Thyroid gland (tissue), 4 donors: Measurements from ENCODE around the gene DPAGT1.

Experiments
- POLR2A ChIP-seq, 2 donors: fragments of 450-650 bp; IDR thresholded peaks; one replicate each; pipeline ENCODE4 v1.6.1; 2017; ENCODE audit warnings: antibody characterized with exemption in 2 of 2, mild to moderate bottlenecking in 2 of 2, moderate library complexity in 1 of 2
- TF ChIP-seq, protein P1 (sequence below), 6 experiments: fragments of 200-600 bp in 3 of 6; fragments of 450-650 bp in 3 of 6; sonication (generic) in 3 of 6; IDR thresholded peaks; one replicate each; pipeline ENCODE4 v1.5.1; 2016 to 2019; ENCODE audit warnings: antibody characterized with exemption in 6 of 6, mild to moderate bottlenecking in 2 of 6, inconsistent platforms in 1 of 6, moderate library complexity in 1 of 6

DNA sequence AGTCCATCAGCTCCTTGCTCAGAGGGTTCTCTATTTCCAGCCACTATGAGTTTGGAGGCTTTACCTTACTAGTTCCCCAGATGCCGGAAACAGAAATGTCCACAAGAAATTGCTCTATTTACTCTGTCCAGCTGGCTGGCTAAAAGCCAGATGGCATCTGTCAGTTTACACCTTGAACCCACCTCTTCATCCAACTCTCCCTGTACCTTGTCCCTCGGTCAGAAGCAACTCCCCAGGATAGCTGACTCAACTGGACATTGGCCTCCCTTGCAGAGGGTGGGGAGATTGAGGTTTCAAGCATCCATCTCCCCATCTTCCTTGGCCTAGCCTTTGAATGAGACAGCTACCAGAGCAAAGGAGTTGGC, 7.2 kb upstream of the DPAGT1 start:
- TF ChIP-seq, protein P1, sequence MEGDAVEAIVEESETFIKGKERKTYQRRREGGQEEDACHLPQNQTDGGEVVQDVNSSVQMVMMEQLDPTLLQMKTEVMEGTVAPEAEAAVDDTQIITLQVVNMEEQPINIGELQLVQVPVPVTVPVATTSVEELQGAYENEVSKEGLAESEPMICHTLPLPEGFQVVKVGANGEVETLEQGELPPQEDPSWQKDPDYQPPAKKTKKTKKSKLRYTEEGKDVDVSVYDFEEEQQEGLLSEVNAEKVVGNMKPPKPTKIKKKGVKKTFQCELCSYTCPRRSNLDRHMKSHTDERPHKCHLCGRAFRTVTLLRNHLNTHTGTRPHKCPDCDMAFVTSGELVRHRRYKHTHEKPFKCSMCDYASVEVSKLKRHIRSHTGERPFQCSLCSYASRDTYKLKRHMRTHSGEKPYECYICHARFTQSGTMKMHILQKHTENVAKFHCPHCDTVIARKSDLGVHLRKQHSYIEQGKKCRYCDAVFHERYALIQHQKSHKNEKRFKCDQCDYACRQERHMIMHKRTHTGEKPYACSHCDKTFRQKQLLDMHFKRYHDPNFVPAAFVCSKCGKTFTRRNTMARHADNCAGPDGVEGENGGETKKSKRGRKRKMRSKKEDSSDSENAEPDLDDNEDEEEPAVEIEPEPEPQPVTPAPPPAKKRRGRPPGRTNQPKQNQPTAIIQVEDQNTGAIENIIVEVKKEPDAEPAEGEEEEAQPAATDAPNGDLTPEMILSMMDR (IDR thresholded peaks at IDR 0.05): no peak
- no peak for TF ChIP-seq POLR2A (IDR thresholded peaks at IDR 0.05)
